K562 (cell line): ENCODE results near the gene RXFP1.

Source experiments
- JUND ChIP-seq, 2 experiments: IDR thresholded peaks; 2 replicates in 1 of 2; 3 replicates in 1 of 2; pipeline ENCODE4 v1.6.1; 2011; ENCODE audit warnings: borderline replicate concordance in 2 of 2, low read depth in 2 of 2, low read length in 2 of 2, improper control_type of control experiment in 1 of 2, missing biosample characterization in 1 of 2, missing genetic modification characterization in 1 of 2, missing genetic modification reagents in 1 of 2
- SP2 ChIP-seq: IDR thresholded peaks from 2 replicates; pipeline ENCODE4 v1.6.1; 2011; ENCODE audit warnings: mild to moderate bottlenecking, low read depth, low read length, moderate library complexity; ENCODE audit not compliant: poor library complexity, severe bottlenecking; ENCODE audit errors: extremely low read depth
- TF ChIP-seq, protein P1 (sequence below), 3 experiments: IDR thresholded peaks in 2 of 3; conservative IDR thresholded peaks in 1 of 3; 2 replicates each; pipeline ENCODE4 v1.5.1; 2011 to 2012; ENCODE audit warnings: low read length in 3 of 3, mild to moderate bottlenecking in 3 of 3, control low read depth in 2 of 3, improper control_type of control experiment in 1 of 3, inconsistent platforms in 1 of 3, low read depth in 1 of 3, mixed read lengths in 1 of 3, moderate library complexity in 1 of 3; ENCODE audit not compliant: insufficient read depth in 2 of 3
- TF ChIP-seq, protein P2 (sequence below), 2 experiments: fragments of 450-650 bp in 1 of 2; sonication (generic) in 1 of 2; formaldehyde crosslinking; conservative IDR thresholded peaks; 2 replicates each; pipeline versions ENCODE4 v1.4.0 to v1.8.1; 2020 to 2022; ENCODE audit warnings: mild to moderate bottlenecking in 1 of 2, missing genetic modification reagents in 1 of 2

DNA sequence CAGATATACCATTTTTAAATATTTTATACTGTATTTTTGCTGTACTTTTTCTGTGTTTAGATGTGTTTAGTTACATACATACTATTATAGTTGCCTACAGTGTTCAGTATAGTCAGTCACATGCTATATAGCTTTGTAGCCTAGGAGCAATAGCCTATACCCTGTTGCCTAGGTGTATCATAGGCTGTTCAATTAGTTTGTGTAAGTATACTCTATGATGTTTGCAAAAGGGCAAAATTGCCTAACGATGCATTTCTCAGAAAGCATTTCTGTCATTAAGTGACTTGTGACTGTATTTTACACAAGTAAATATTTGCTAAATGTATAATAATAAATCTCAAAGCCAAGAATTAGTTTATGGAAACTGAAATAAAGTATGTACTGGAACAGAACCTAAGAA is 159.9 kb downstream of the RXFP1 start:
- TF ChIP-seq, protein P1, sequence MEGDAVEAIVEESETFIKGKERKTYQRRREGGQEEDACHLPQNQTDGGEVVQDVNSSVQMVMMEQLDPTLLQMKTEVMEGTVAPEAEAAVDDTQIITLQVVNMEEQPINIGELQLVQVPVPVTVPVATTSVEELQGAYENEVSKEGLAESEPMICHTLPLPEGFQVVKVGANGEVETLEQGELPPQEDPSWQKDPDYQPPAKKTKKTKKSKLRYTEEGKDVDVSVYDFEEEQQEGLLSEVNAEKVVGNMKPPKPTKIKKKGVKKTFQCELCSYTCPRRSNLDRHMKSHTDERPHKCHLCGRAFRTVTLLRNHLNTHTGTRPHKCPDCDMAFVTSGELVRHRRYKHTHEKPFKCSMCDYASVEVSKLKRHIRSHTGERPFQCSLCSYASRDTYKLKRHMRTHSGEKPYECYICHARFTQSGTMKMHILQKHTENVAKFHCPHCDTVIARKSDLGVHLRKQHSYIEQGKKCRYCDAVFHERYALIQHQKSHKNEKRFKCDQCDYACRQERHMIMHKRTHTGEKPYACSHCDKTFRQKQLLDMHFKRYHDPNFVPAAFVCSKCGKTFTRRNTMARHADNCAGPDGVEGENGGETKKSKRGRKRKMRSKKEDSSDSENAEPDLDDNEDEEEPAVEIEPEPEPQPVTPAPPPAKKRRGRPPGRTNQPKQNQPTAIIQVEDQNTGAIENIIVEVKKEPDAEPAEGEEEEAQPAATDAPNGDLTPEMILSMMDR (IDR thresholded peaks at IDR 0.05 in 2 of 3, conservative IDR thresholded peaks at IDR 0.05 in 1 of 3; ENCODE audit: insufficient read depth in 2 of 3, low read depth in 1 of 3, low read length in 3 of 3): no peak
- TF ChIP-seq, protein P2, sequence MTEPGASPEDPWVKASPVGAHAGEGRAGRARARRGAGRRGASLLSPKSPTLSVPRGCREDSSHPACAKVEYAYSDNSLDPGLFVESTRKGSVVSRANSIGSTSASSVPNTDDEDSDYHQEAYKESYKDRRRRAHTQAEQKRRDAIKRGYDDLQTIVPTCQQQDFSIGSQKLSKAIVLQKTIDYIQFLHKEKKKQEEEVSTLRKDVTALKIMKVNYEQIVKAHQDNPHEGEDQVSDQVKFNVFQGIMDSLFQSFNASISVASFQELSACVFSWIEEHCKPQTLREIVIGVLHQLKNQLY (CRISPR knock-in tag; conservative IDR thresholded peaks at IDR 0.05): no peak
- no peak for TF ChIP-seq SP2
- no peak for TF ChIP-seq JUND (IDR thresholded peaks at IDR 0.05; ENCODE audit: borderline replicate concordance, low read depth, low read length)
- TF ChIP-seq JUND (tag; IDR thresholded peaks at IDR 0.05; ENCODE audit: borderline replicate concordance, low read depth, low read length): no peak
